ENCODE results near the gene LRRD1.
"Not testable (repeated sequence)": the region's sequence is repeated elsewhere in the genome, so short reads cannot be mapped to it uniquely, and the experiment has no call there.

LRRD1 gene

DNA sequence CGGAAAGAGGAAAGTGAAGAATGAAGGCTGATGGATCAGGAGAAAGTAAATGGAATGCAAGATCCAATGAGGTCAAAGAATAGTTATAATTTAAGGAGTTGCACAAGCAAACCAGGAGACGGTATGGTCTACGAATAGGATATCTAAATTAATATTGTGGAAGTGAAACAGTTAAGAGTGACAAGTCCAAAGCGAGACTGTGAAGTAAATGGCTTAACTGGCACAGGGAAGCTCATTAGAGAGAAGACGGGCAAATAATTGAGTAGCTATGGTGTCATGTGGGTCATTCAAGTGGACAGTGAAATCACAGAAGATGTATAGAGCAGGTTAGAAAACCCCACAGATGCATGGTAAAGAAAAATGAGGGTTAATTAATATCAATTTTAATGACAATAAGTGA is 47.8 kb downstream of the LRRD1 start:
- H3K4me3 Mint-ChIP-seq: no peak overlapping the region
- H3K9me3 Mint-ChIP-seq (ENCODE audit: low read depth): no peaks in the 10 kb centered on the region
- peaks cover 9% of the 10 kb centered on the region for H3K36me3 Mint-ChIP-seq
- peaks cover 39% of the 10 kb centered on the region for H3K4me1 Mint-ChIP-seq (ENCODE audit: low read depth)
- H3K27ac Mint-ChIP-seq: no peak overlapping the region
- H3K27me3 Mint-ChIP-seq: no peaks in the 10 kb centered on the region

DNA sequence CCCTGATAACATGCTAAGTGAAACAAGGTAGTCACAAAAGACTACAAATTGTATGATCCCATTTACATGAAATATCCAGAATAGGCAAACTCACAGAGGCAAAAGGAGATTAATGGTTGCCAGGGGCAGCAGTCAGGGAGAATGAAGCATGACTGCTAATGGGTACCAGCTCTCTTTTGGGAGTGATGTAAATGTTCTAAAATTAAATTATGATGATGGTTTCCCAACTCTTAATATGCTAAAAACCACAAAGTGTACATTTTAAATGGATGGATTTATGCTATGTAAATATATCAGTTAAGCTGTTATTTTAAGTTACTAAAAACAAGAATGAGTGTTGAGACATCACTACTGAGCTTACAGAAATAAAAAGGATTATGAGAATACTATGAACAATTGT is 57.3 kb downstream of the LRRD1 start:
- H3K4me3 Mint-ChIP-seq: no peak overlapping the region
- no peaks in the 10 kb centered on the region for H3K27me3 Mint-ChIP-seq
- H3K4me1 Mint-ChIP-seq (ENCODE audit: low read depth): peaks cover 2% of the 10 kb centered on the region
- no peaks in the 10 kb centered on the region for H3K9me3 Mint-ChIP-seq (ENCODE audit: low read depth)
- no peak overlapping the region for H3K27ac Mint-ChIP-seq
- H3K36me3 Mint-ChIP-seq: peaks cover 37% of the 10 kb centered on the region

DNA sequence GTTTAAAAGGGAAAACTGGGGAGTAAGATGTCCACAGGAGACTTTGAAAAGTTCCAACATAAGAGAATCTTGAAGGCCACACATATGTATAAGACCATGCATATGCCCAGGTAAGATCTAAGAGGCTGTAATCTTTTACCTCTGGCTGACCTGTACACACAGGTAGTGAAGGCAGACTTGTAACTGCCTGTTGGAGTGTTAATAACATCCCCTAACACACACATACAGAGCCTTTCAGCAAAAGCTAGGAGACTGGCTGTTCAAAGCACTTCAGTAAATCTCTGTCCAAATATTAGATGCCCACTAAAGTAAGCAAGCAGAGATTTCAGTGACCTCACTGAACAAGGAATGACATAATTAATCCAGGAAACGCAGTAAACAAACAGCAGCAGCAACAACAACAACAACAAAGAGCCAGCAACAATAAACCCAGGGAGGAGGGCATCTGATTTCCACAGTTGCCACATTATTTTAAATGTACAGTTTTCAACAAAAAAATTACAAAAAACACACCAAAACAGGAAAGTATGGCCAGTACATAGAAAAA is 59.7 kb downstream of the LRRD1 start:
- H3K9me3 Mint-ChIP-seq (ENCODE audit: low read depth): no peaks in the 10 kb centered on the region
- peaks cover 39% of the 10 kb centered on the region for H3K36me3 Mint-ChIP-seq
- H3K27ac Mint-ChIP-seq: no peak overlapping the region
- peaks cover 2% of the 10 kb centered on the region for H3K4me1 Mint-ChIP-seq (ENCODE audit: low read depth)
- no peak overlapping the region for H3K4me3 Mint-ChIP-seq
- H3K27me3 Mint-ChIP-seq: no peaks in the 10 kb centered on the region

DNA sequence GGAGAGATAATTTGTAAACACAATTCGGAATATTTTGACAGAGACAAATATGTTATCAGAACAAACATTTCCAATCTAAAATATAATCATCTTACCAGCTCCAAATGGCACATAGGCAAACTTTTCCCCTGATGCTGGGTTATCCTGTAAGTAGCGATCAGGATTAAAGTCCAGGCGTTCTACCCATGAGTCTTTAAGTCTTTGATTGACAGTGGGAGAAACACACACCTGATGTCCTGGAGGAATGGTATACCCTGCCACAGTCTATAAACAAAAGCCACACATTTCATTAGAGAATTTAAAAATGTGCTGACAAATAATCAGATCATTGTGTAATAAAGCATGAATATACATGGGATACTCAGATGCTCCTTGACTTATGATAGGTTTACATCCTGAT is 62.0 kb downstream of the LRRD1 start:
- peaks cover 24% of the 10 kb centered on the region for H3K36me3 Mint-ChIP-seq
- H3K4me3 Mint-ChIP-seq: no peak overlapping the region
- no peaks in the 10 kb centered on the region for H3K9me3 Mint-ChIP-seq (ENCODE audit: low read depth)
- H3K4me1 Mint-ChIP-seq (ENCODE audit: low read depth): peaks cover 2% of the 10 kb centered on the region
- H3K27ac Mint-ChIP-seq: no peak overlapping the region
- H3K27me3 Mint-ChIP-seq: no peaks in the 10 kb centered on the region

DNA sequence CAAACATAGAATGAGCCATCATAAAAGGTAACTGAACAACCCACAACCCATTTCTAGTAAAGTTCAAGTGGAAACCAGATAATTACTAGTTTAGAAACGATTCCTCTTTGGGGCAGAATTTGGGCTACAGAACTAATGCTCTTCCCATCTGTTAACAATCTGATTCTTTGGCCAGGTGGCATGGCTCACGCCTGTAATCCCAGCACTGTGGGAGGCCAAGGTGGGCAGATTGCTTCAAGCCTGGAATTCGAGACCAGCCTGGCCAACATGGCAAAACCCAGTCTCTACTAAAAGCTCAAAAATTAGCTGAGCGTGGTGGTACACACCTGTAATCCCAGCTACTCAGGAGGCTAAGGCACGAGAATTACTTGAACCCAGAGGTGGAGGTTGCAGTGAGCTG is 63.1 kb downstream of the LRRD1 start:
- Mint-ChIP-seq H3K36me3 (peaks cover 16% of the 10 kb centered on the region), H3K4me3 (no peak overlapping the region), H3K4me1 (ENCODE audit: low read depth) (peaks cover 2% of the 10 kb centered on the region)

DNA sequence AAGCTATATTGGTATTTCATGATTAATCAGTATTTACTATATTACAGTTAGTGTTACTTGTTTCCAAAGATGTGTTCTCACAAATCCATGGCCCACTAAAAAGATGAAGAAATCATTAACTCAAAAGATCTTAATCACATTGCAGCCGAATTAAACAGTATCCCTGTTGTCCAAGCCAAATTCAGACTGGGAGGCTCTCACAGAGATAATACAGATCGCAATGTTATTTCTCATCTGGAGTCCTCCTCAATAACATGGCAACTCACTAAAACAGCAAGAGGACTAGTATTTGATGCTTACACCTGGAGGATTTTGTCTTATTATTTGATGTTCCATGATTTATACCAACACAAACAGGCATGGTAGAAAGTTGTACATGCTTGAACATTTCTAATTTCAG is 68.1 kb downstream of the LRRD1 start:
- Mint-ChIP-seq H3K4me3 (no peak overlapping the region), H3K4me1 (ENCODE audit: low read depth) (no peaks in the 10 kb centered on the region), H3K27me3 (no peaks in the 10 kb centered on the region), H3K36me3 (peaks cover 7% of the 10 kb centered on the region), H3K27ac (no peak overlapping the region), H3K9me3 (ENCODE audit: low read depth) (no peaks in the 10 kb centered on the region)

More for the DNA sequence above, 63.1 kb downstream of the LRRD1 start:
- Mint-ChIP-seq H3K27me3 (no peaks in the 10 kb centered on the region), H3K9me3 (ENCODE audit: low read depth) (no peaks in the 10 kb centered on the region), H3K27ac (no peak overlapping the region)

DNA sequence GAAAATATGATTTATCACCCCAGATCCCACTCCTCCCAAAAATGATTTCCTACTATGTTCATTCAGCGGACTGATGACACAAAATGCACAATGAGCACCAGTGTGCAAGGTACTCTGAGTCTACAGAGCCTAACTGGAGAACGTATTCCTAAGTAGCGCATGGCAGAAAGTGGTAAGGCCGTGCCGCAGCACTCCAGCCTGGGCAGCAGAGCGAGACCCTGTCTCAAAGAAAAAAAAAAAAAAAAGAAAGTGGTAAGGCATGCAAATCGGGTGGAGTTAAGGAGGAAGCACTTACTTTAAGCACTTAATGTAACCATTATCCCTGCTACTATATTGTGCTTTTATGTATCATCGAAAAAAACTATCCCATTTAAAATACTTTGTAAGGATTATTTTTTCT is 70.1 kb downstream of the LRRD1 start:
- H3K36me3 Mint-ChIP-seq: peaks cover 3% of the 10 kb centered on the region
- H3K27ac Mint-ChIP-seq: no peak overlapping the region
- H3K27me3 Mint-ChIP-seq: no peaks in the 10 kb centered on the region
- no peak overlapping the region for H3K4me3 Mint-ChIP-seq
- no peaks in the 10 kb centered on the region for H3K4me1 Mint-ChIP-seq (ENCODE audit: low read depth)
- no peaks in the 10 kb centered on the region for H3K9me3 Mint-ChIP-seq (ENCODE audit: low read depth)

DNA sequence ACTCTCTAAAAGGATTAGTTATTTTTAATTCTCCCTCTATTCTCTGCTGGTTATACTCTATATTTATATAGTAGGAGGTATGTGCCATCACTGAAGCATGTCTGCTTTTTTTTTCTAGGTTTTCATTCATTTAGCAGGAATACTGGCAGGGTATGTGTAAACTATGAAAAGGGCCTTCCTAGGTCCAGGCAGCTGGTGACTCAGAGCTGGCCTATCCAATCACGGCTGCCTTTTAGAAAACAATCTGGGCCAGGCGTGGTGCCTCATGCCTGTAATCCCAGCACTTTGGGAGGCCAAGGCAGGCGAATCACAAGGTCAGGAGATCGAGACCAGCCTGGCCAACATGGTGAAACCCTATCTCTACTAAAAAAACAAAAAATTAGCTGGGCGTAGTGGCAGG is 76.1 kb downstream of the LRRD1 start:
- not testable (repeated sequence) for H3K36me3 Mint-ChIP-seq, H3K27me3 Mint-ChIP-seq

DNA sequence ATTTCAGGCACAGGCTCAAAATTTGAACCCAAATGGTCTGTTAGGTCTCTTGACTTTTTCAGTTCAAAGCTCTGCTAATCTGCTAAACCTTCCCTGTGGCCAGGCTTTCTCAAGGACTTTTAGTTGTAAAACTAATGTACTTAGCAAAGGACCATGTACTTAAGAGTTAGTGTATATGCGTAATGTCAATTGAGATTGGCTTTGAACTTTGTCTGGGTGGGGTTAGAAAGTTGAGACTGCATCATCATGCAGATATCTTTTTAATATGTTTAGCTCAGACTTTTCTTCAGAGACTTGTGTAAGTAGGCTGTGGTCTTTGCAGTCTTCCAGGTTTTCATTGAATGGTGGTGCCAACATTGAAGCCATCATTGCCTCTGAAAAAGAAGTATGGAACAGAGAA is 78.4 kb downstream of the LRRD1 start:
- H3K27ac Mint-ChIP-seq: no peak overlapping the region
- no peaks in the 10 kb centered on the region for H3K9me3 Mint-ChIP-seq (ENCODE audit: low read depth)
- H3K27me3 Mint-ChIP-seq: no peaks in the 10 kb centered on the region
- no peak overlapping the region for H3K4me3 Mint-ChIP-seq
- peaks cover 2% of the 10 kb centered on the region for H3K36me3 Mint-ChIP-seq
- no peaks in the 10 kb centered on the region for H3K4me1 Mint-ChIP-seq (ENCODE audit: low read depth)

More for the DNA sequence above, 76.1 kb downstream of the LRRD1 start:
- H3K4me3 Mint-ChIP-seq; H3K9me3 Mint-ChIP-seq (ENCODE audit: low read depth); H3K4me1 Mint-ChIP-seq (ENCODE audit: low read depth); H3K27ac Mint-ChIP-seq: not testable (repeated sequence)

DNA sequence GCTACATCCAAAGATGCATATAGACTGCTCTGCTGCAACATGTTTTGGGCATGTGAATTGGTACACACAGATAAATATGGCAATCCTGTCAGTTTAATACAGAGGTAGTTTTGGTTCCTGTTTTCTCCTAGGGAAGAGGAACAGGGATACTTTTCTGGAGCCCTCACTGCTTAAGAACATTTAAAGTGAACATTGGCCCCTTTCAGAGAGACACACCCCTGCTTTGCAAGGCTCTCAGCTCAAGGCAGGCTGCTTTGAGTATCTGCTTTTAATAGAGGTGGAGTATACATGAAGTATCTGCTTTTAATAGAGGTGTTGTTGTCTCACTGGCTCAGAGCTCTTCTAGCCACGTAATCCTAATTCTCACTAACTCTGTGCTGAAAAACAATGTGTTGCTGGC is 83.6 kb downstream of the LRRD1 start:
- H3K4me1 Mint-ChIP-seq (ENCODE audit: low read depth): no peaks in the 10 kb centered on the region
- no peaks in the 10 kb centered on the region for H3K27me3 Mint-ChIP-seq
- H3K9me3 Mint-ChIP-seq (ENCODE audit: low read depth): no peaks in the 10 kb centered on the region
- H3K27ac Mint-ChIP-seq: no peak overlapping the region
- no peak overlapping the region for H3K4me3 Mint-ChIP-seq
- H3K36me3 Mint-ChIP-seq: peaks cover 2% of the 10 kb centered on the region
